Neural crest cell (in vitro differentiated cells): ENCODE results near the gene RAD9B. TPM values are rescaled to one million over a fixed set of nuclear protein-coding genes. Genes with fewer than 3 reads are reported as not detected.
"Not testable (repeated sequence)": the region's sequence is repeated elsewhere in the genome, so short reads cannot be mapped to it uniquely, and the experiment has no call there.

Source experiments
- DNase-seq: peaks from one replicate; pipeline ENCODE4 v3.0.0; 2021; ENCODE audit warnings: low read depth, mixed read lengths, low spot score
- H3K27ac Mint-ChIP-seq: one replicate; pipeline ENCODE4 v1.8.0; 2021; ENCODE audit warnings: mild to moderate bottlenecking, mixed read lengths; ENCODE audit not compliant: unreplicated experiment
- H3K27me3 Mint-ChIP-seq: 2 replicates; pipeline ENCODE4 v1.8.0; 2021; ENCODE audit warnings: low read depth, mild to moderate bottlenecking, mixed read lengths
- H3K36me3 Mint-ChIP-seq: 2 replicates; pipeline ENCODE4 v1.8.0; 2021; ENCODE audit warnings: low read depth, mild to moderate bottlenecking, mixed read lengths
- H3K4me1 Mint-ChIP-seq: 2 replicates; pipeline ENCODE4 v1.8.0; 2021; ENCODE audit warnings: mixed read lengths
- H3K4me3 Mint-ChIP-seq: one replicate; pipeline ENCODE4 v1.8.0; 2021; ENCODE audit warnings: mild to moderate bottlenecking, mixed read lengths
- H3K9me3 Mint-ChIP-seq: 2 replicates; pipeline ENCODE4 v1.8.0; 2021; ENCODE audit warnings: mixed read lengths
- CTCF ChIP-seq: fragments of 200-600 bp; sonication (generic); conservative IDR thresholded peaks from 2 replicates; pipeline ENCODE4 v1.5.0; 2021; ENCODE audit warnings: antibody characterized with exemption, mild to moderate bottlenecking
- total RNA-seq: library from RNA; stranded (reverse); gene quantifications from 2 replicates; pipeline ENCODE4 v1.2.1, GENCODE V29; 2021

The RAD9B gene
- total RNA-seq, 1 donor from 2014 or later: 0.23 TPM

- Mint-ChIP-seq H3K36me3 (no peaks in the 10 kb centered on the region), H3K27ac (no peak overlapping the region), H3K9me3 (no peaks in the 10 kb centered on the region), H3K4me1 (no peaks in the 10 kb centered on the region), H3K4me3 (no peak overlapping the region), H3K27me3 (peaks cover 29% of the 10 kb centered on the region)
- DNase-seq: no peak
- TF ChIP-seq CTCF: no peak
Measured at GRCh38 chr12:110516995-110517394, 14.9 kb downstream of the RAD9B start.

- DNase-seq, H3K4me1 Mint-ChIP-seq, H3K4me3 Mint-ChIP-seq, H3K27ac Mint-ChIP-seq, H3K36me3 Mint-ChIP-seq, H3K9me3 Mint-ChIP-seq: not testable (repeated sequence)
- peaks cover 22% of the 10 kb centered on the region for H3K27me3 Mint-ChIP-seq
Measured at GRCh38 chr12:110518014-110518413, 15.9 kb downstream of the RAD9B start.

- H3K4me3 Mint-ChIP-seq, H3K27me3 Mint-ChIP-seq, H3K4me1 Mint-ChIP-seq, H3K27ac Mint-ChIP-seq, H3K9me3 Mint-ChIP-seq, DNase-seq, H3K36me3 Mint-ChIP-seq: not testable (repeated sequence)
Measured at GRCh38 chr12:110520876-110521712, 19.0 kb downstream of the RAD9B start.

- H3K27me3 Mint-ChIP-seq: no peaks in the 10 kb centered on the region
- H3K36me3 Mint-ChIP-seq: peaks cover 4% of the 10 kb centered on the region
- H3K9me3 Mint-ChIP-seq: no peaks in the 10 kb centered on the region
- H3K4me1 Mint-ChIP-seq: no peaks in the 10 kb centered on the region
- H3K4me3 Mint-ChIP-seq: no peak overlapping the region
- no peak for DNase-seq
- no peak for TF ChIP-seq CTCF
- H3K27ac Mint-ChIP-seq: no peak overlapping the region
Measured at GRCh38 chr12:110528277-110528839, 26.2 kb downstream of the RAD9B start.

GRCh38 chr12:110530511-110530910 lies 28.4 kb downstream of the RAD9B start:
- no peak overlapping the region for H3K27ac Mint-ChIP-seq
- H3K27me3 Mint-ChIP-seq: no peaks in the 10 kb centered on the region
- H3K36me3 Mint-ChIP-seq: peaks cover 4% of the 10 kb centered on the region
- H3K4me3 Mint-ChIP-seq: no peak overlapping the region
- H3K9me3 Mint-ChIP-seq: no peaks in the 10 kb centered on the region
- no peak for TF ChIP-seq CTCF
- no peak for DNase-seq
- H3K4me1 Mint-ChIP-seq: no peaks in the 10 kb centered on the region

- no peaks in the 10 kb centered on the region for H3K27me3 Mint-ChIP-seq
- no peak overlapping the region for H3K27ac Mint-ChIP-seq
- H3K9me3 Mint-ChIP-seq: no peaks in the 10 kb centered on the region
- DNase-seq: no peak
- peaks cover 4% of the 10 kb centered on the region for H3K36me3 Mint-ChIP-seq
- no peaks in the 10 kb centered on the region for H3K4me1 Mint-ChIP-seq
- TF ChIP-seq CTCF: no peak
- H3K4me3 Mint-ChIP-seq: no peak overlapping the region
Measured at GRCh38 chr12:110531741-110532333, 29.7 kb downstream of the RAD9B start.
